Measurements from ENCODE around the gene SIRT2. TPM values are rescaled to one million over a fixed set of nuclear protein-coding genes. Genes with fewer than 3 reads are reported as not detected.

SIRT2 gene
- total and polyA plus RNA-seq, 2 of the 13 experiments (the other 11 are each of a cell fraction or from before 2014, with no cell fraction given), result 22.3 to 26.1 TPM

DNA sequence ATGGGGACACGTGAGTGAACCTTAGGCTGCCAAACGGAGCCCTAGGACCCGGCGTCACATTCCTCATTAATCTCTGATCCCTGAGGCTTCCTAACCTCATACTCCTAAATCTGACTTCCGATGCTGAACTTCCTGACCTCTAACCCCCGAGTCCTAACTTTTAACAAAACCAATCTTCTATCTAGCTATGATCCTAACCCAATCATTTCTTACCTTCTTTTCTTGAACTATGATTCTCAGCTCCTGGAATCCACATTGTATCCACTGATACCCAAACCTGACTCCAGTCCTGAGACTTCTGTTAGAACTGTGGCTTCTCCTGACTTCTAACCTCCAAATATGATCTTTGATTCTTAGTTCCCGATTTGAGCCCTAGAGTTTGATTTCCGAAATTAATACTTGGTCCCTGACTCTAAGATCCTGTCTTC is 798 bp upstream of the SIRT2 start (continued):
- TF ChIP-seq, protein P1, sequence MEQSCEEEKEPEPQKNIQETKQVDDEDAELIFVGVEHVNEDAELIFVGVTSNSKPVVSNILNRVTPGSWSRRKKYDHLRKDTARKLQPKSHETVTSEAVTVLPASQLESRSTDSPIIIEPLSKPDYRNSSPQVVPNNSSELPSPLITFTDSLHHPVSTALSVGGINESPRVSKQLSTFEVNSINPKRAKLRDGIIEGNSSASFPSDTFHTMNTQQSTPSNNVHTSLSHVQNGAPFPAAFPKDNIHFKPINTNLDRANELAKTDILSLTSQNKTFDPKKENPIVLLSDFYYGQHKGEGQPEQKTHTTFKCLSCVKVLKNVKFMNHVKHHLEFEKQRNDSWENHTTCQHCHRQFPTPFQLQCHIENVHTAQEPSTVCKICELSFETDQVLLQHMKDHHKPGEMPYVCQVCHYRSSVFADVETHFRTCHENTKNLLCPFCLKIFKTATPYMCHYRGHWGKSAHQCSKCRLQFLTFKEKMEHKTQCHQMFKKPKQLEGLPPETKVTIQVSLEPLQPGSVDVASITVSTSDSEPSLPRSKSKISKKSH (CRISPR knock-in tag; IDR thresholded peaks at IDR 0.05; ENCODE audit: borderline replicate concordance), result no peak
- TF ChIP-seq KMT2B (CRISPR knock-in tag; IDR thresholded peaks at IDR 0.05) (no peak), ZKSCAN8 (CRISPR knock-in tag; IDR thresholded peaks at IDR 0.05; ENCODE audit: borderline replicate concordance) (no peak), HDAC1 (CRISPR knock-in tag; IDR thresholded peaks at IDR 0.05) (no peak), HNF4A (CRISPR knock-in tag; IDR thresholded peaks at IDR 0.05) (peak; percentile 10; the same call in 1 of the 2 replicates), ZNF616 (CRISPR knock-in tag; IDR thresholded peaks at IDR 0.05; ENCODE audit: low read depth) (no peak), MAFF (IDR thresholded peaks at IDR 0.05; ENCODE audit: low read depth, low read length) (no peak)

DNA sequence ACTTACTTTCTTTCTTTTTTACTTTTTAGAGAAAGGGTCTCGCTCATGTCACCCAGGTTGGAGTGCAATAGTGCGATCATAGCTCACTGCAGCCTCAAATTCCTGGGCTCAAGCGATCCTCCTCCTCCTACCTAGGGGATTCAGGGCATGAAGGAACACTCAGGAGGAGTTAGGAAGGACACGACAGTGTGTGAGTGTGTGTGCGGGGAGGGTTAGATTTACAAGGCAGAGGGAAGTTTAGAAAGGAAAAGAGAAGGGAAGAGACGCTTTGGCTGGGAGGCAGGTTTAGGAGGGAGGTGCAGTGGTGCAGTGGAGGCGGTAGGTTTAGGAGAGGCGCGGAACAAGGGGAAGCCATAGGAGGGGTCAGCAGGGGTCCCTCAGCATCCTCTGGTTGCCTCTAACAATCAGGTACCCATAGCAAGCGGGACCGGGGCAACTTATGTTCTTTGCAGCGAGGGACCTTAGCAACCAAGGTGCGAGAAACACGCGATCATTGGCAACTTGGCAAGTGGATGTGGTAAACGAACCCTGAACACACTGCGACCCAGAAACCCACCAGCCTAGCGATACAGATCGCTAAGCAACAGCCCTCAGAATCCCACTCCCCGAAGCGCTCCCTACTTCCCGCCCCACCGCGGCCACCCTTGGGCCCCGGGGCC is 501 bp downstream of the SIRT2 start:
- no peak overlapping the region for H2AFZ ChIP-seq (ENCODE audit: low read length)
- ChIA-PET POLR2A (no interaction called here), CTCF (ENCODE audit: low intra/inter-chr PET ratio, low total read pairs) (no interaction called here)
- H3K9ac ChIP-seq (ENCODE audit: insufficient read depth, low read depth, low read length), result peak overlapping the region; percentile 74
- in situ Hi-C loops (cut with HindIII; ENCODE audit: extremely low pct_ligation_motif_present, low pct_unique_long_range_greater_than_20kb) (no loop called here), intact Hi-C loops (cut with micrococcal nuclease; ENCODE audit: unreplicated experiment) (loop anchor here (2.0 kb wide), 1 partner anchor 48 kb away; no protein-coding TSS in a partner anchor)
- no peaks in the 10 kb centered on the region for H3K9me3 ChIP-seq (ENCODE audit: low read length)
- H3K27me3 ChIP-seq (ENCODE audit: control insufficient read depth in 1 of 2, insufficient read depth in 2 of 2, low read length in 2 of 2), result no peaks in the 10 kb centered on the region; a peak in 1 of 5 replicates
- no peak for FAIRE-seq
- H3K4me1 ChIP-seq (ENCODE audit: insufficient read depth, low read length), result peaks cover 27% of the 10 kb centered on the region
- ATAC-seq, result peak; percentile 3; the same call in 2 of the 3 replicates
- peak overlapping the region; percentile 55 to 83 (median 76) for H3K4me3 ChIP-seq (replicated peaks in 1 of 3; ENCODE audit: insufficient read depth in 1 of 3, low read depth in 2 of 3, low read length in 3 of 3)
- WGBS (ENCODE audit: low lambda C conversion rate), result 4% methylated on average over 12 of the region's 25 CpGs
- H3K27ac ChIP-seq (ENCODE audit: extremely low read length, insufficient read depth, low read length), result peak overlapping the region; percentile 27
- H4K20me1 ChIP-seq (ENCODE audit: insufficient read depth, low read length), result no peaks in the 10 kb centered on the region
- H3K79me2 ChIP-seq (ENCODE audit: insufficient read depth, low read length), result peaks cover 1% of the 10 kb centered on the region
- H3K36me3 ChIP-seq (replicated peaks in 1 of 2; ENCODE audit: control insufficient read depth in 1 of 2, insufficient read depth in 2 of 2, low read length in 2 of 2), result no peaks in the 10 kb centered on the region
- BruUV-seq (replicated peaks), result no TSS peak
- DNase-seq (ENCODE audit: low spot score), result no peak
- peak overlapping the region; percentile 94 for H3K4me2 ChIP-seq (ENCODE audit: low read depth, low read length)
- TF ChIP-seq CHCHD3 (CRISPR knock-in tag; IDR thresholded peaks at IDR 0.05), result peak; percentile 53; the same call in 1 of the 2 replicates
- TF ChIP-seq, protein P2, sequence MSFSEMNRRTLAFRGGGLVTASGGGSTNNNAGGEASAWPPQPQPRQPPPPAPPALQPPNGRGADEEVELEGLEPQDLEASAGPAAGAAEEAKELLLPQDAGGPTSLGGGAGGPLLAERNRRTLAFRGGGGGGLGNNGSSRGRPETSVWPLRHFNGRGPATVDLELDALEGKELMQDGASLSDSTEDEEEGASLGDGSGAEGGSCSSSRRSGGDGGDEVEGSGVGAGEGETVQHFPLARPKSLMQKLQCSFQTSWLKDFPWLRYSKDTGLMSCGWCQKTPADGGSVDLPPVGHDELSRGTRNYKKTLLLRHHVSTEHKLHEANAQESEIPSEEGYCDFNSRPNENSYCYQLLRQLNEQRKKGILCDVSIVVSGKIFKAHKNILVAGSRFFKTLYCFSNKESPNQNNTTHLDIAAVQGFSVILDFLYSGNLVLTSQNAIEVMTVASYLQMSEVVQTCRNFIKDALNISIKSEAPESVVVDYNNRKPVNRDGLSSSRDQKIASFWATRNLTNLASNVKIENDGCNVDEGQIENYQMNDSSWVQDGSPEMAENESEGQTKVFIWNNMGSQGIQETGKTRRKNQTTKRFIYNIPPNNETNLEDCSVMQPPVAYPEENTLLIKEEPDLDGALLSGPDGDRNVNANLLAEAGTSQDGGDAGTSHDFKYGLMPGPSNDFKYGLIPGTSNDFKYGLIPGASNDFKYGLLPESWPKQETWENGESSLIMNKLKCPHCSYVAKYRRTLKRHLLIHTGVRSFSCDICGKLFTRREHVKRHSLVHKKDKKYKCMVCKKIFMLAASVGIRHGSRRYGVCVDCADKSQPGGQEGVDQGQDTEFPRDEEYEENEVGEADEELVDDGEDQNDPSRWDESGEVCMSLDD (CRISPR knock-in tag; IDR thresholded peaks at IDR 0.05; ENCODE audit: borderline replicate concordance), result no peak

Measured in HepG2 (cell line).